HEK293 (cell line): ENCODE measurements around the gene TAS2R19.
"Not testable (repeated sequence)": the region's sequence is repeated elsewhere in the genome, so short reads cannot be mapped to it uniquely, and the experiment has no call there.

ENCODE experiments used
- CTCF ChIA-PET: fragments of 350-600 bp; formaldehyde crosslinking; extraction: SDS; loops from one replicate; lab custom pipeline; 2021; ENCODE audit warnings: antibody characterized with exemption; lab: Yijun Ruan, JAX
- POLR2A ChIA-PET: fragments of 300-600 bp; formaldehyde crosslinking; extraction: SDS; loops from one replicate; lab custom pipeline; 2020; ENCODE audit warnings: antibody characterized with exemption, inconsistent platforms; lab: Yijun Ruan, JAX
- H3K27ac ChIP-seq: fragments of 200-500 bp; sonication (Bioruptor generic); 2 replicates; pipeline ENCODE4 v1.5.1; 2014; ENCODE audit warnings: low read depth, low read length, control low read depth, inconsistent platforms; ENCODE audit errors: extremely low read depth
- H3K36me3 ChIP-seq, 2 experiments: fragments of 200-500 bp in 1 of 2; sonication (Bioruptor generic) in 1 of 2; 1 replicate in 1 of 2; 2 replicates in 1 of 2; pipeline ENCODE4 v1.5.1; 2014 to 2017; ENCODE audit warnings: inconsistent platforms in 2 of 2, low read length in 2 of 2; ENCODE audit not compliant: control insufficient read depth in 2 of 2, insufficient read depth in 1 of 2
- H3K4me1 ChIP-seq: fragments of 200-500 bp; sonication (Bioruptor generic); 2 replicates; pipeline ENCODE4 v1.5.1; 2014; ENCODE audit warnings: mild to moderate bottlenecking, low read length, inconsistent platforms; ENCODE audit not compliant: control insufficient read depth, insufficient read depth
- H3K4me3 ChIP-seq: 2 replicates; pipeline ENCODE4 v1.5.1; 2011; ENCODE audit warnings: low read depth, mild to moderate bottlenecking, control low read depth, low read length, moderate library complexity
- H3K9me3 ChIP-seq: fragments of 200-500 bp; sonication (Bioruptor generic); 2 replicates; pipeline ENCODE4 v1.5.1; 2014; ENCODE audit warnings: low read depth, low read length, inconsistent platforms; ENCODE audit not compliant: control insufficient read depth, insufficient read depth
- EGR2 ChIP-seq: fragments of 450-650 bp; formaldehyde crosslinking; IDR thresholded peaks from 2 replicates; pipeline ENCODE4 v1.5.1; 2016; ENCODE audit warnings: low read depth, missing biosample characterization, missing genetic modification characterization
- HOXD13 ChIP-seq: sonication (generic); formaldehyde crosslinking; IDR thresholded peaks from 2 replicates; pipeline ENCODE4 v1.8.0; 2022; ENCODE audit warnings: missing genetic modification reagents, borderline replicate concordance
- ZNF16 ChIP-seq: fragments of 450-650 bp; formaldehyde crosslinking; IDR thresholded peaks from 2 replicates; pipeline ENCODE4 v1.5.1; 2016; ENCODE audit warnings: low read depth, missing biosample characterization, missing genetic modification characterization
- ZNF214 ChIP-seq: fragments of 450-650 bp; formaldehyde crosslinking; IDR thresholded peaks from 2 replicates; pipeline ENCODE4 v1.5.1; 2017; ENCODE audit warnings: missing biosample characterization, mild to moderate bottlenecking, missing genetic modification characterization, borderline replicate concordance
- ZNF530 ChIP-seq: fragments of 450-650 bp; formaldehyde crosslinking; IDR thresholded peaks from 2 replicates; pipeline ENCODE4 v1.5.1; 2016; ENCODE audit warnings: low read depth, missing biosample characterization, missing genetic modification characterization
- ZNF670 ChIP-seq: fragments of 450-650 bp; formaldehyde crosslinking; IDR thresholded peaks from 2 replicates; pipeline ENCODE4 v1.5.1; 2016; ENCODE audit warnings: missing biosample characterization, missing genetic modification characterization, low read depth
- ZNF707 ChIP-seq: fragments of 450-650 bp; formaldehyde crosslinking; IDR thresholded peaks from 2 replicates; pipeline ENCODE4 v1.5.1; 2016; ENCODE audit warnings: missing biosample characterization, missing genetic modification characterization
- ZNF76 ChIP-seq: fragments of 450-650 bp; formaldehyde crosslinking; IDR thresholded peaks from 2 replicates; pipeline ENCODE4; 2016; ENCODE audit warnings: low read depth, missing biosample characterization, missing genetic modification characterization, borderline replicate concordance
- ZNF785 ChIP-seq: fragments of 450-650 bp; formaldehyde crosslinking; IDR thresholded peaks from 2 replicates; pipeline ENCODE4 v1.5.1; 2016; ENCODE audit warnings: missing biosample characterization, missing genetic modification characterization
- TF ChIP-seq, protein P1 (sequence below): fragments of 450-650 bp; formaldehyde crosslinking; IDR thresholded peaks from 2 replicates; pipeline ENCODE4 v1.5.1; 2017; ENCODE audit warnings: missing biosample characterization, missing genetic modification characterization
- TF ChIP-seq, protein P2 (sequence below): fragments of 450-650 bp; formaldehyde crosslinking; IDR thresholded peaks from 2 replicates; pipeline ENCODE4 v1.5.0; 2017; ENCODE audit warnings: missing biosample characterization, missing genetic modification characterization, borderline replicate concordance
- TF ChIP-seq, protein P3 (sequence below): fragments of 450-650 bp; formaldehyde crosslinking; conservative IDR thresholded peaks from 2 replicates; pipeline ENCODE4 v1.5.1; 2016; ENCODE audit warnings: low read depth, missing biosample characterization, missing genetic modification characterization
- TF ChIP-seq, protein P4 (sequence below): fragments of 450-650 bp; formaldehyde crosslinking; IDR thresholded peaks from 2 replicates; pipeline ENCODE4 v1.5.1; 2016; ENCODE audit warnings: missing biosample characterization, missing genetic modification characterization

TAS2R19 gene

DNA sequence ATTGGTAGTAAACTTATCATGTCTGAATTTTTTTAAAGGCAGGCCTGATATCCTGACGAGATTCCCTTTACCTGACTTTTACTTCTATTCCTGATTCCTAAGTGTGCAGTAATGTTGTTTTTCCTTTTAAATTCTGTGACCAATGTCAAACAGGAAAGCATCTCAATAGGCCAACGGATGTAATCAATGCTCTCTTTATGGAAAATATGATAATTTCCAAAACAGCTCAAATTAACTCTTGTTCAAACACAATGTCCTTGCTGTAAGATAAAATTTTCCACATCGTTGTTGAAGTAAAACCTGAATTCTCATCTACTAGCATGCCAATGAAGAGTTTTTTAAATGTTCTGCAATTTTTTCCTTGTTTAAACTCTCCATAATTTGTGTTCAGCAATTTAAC is 16.8 kb upstream of the TAS2R19 start (continued):
- TF ChIP-seq ZNF76 (tag by site-specific recombination): no peak

DNA sequence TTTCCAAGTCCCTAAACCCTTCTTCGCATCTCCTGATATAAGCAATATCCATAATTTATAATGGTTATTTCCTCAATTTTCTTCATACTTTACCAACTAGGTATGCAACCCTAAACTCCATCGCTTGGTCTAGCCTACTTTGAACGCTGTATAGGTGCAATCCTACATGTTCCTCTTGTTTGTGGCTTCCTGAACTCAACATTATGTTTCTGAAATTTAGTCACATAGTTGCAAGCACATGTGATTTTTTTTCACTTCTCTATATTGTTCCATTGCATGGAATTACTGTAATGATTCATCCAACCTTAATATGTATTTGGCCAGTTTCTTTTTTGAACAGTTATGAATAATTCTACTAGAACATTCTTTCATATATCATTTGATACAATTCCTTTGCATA is 11.5 kb upstream of the TAS2R19 start:
- POLR2A ChIA-PET, H3K27ac ChIP-seq, CTCF ChIA-PET, H3K4me3 ChIP-seq, H3K9me3 ChIP-seq, H3K4me1 ChIP-seq, H3K36me3 ChIP-seq: not testable (repeated sequence)

DNA sequence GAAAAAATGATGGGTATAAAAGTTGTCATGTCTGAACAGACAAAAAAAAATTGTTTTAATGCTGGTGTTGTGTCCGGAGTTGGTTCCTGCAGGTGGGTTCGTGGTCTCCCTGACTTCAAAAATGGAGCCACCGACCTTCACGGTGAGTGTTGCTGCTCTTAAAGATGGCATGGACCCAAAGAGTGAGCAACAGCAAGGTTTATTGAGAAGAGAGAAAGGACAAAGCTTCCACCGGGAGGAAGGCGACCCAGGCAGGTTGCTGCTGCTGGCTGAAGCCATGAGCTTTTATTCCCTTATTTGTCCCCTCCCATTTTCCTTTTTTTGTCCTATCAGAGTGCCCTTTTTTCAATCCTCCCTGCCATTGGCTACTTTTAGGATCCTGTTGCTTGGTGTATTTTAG is 8.9 kb upstream of the TAS2R19 start, which contains the start of gene TAS2R31:
TAS2R31 (minus strand) TSS at position 101 of the 400 bp plus-strand sequence; CDS start at position 29, 72 bp downstream.
- no peaks in the 10 kb centered on the region for H3K9me3 ChIP-seq
- TF ChIP-seq ZNF785 (tag by site-specific recombination) (no peak), ZNF707 (no peak)
- ChIA-PET POLR2A (no interaction called here), CTCF (interaction anchor here (0.6 to 0.8 kb wide), 2 partner anchors 109 to 1109 kb away, joined by 3 to 4 read pairs; no protein-coding TSS in a partner anchor)
- peaks cover 0 to 7% of the 10 kb centered on the region in 2 experiments; a peak in 1 of 3 replicates for H3K36me3 ChIP-seq
- H3K4me3 ChIP-seq: no peak within 1 kb of the TSS
- H3K4me1 ChIP-seq: no peaks in the 10 kb centered on the region
- no peak within 1 kb of the TSS for H3K27ac ChIP-seq

DNA sequence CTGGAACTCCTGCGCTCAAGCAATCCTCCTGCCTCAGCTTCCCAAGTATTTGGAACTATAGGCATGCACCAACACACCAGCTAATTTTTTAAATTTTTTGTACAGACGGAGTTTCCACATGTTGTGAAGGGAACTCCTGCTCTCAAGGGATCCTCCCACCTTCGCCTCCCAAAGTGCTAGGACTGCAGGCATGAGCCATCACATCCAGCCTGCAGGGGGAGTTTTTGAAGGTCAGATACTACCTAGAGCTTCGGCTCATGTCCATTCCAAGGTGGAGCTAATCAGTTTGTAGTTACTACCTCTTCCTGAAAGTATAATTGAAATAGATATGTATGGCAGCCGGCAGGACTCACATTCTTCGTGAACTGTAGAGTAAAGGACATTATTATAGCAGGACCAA is 3.7 kb upstream of the TAS2R19 start:
- Histone ChIP-seq H3K4me3 (no peak overlapping the region), H3K9me3 (no peaks in the 10 kb centered on the region), H3K36me3 (peaks cover 0 to 7% of the 10 kb centered on the region in 2 experiments; a peak in 2 of 3 replicates)
- ChIA-PET CTCF (interaction anchor here (0.8 kb wide), 1 partner anchor 117 kb away, joined by 3 read pairs; the partner anchor contains the start of gene TAS2R13), POLR2A (no interaction called here)
- TF ChIP-seq ZNF670 (tag by site-specific recombination): no peak
- TF ChIP-seq, protein P1, sequence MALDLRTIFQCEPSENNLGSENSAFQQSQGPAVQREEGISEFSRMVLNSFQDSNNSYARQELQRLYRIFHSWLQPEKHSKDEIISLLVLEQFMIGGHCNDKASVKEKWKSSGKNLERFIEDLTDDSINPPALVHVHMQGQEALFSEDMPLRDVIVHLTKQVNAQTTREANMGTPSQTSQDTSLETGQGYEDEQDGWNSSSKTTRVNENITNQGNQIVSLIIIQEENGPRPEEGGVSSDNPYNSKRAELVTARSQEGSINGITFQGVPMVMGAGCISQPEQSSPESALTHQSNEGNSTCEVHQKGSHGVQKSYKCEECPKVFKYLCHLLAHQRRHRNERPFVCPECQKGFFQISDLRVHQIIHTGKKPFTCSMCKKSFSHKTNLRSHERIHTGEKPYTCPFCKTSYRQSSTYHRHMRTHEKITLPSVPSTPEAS: no peak
- TF ChIP-seq, all 188 proteins: peak for 0
- Histone ChIP-seq H3K27ac (no peak overlapping the region), H3K4me1 (no peaks in the 10 kb centered on the region)

DNA sequence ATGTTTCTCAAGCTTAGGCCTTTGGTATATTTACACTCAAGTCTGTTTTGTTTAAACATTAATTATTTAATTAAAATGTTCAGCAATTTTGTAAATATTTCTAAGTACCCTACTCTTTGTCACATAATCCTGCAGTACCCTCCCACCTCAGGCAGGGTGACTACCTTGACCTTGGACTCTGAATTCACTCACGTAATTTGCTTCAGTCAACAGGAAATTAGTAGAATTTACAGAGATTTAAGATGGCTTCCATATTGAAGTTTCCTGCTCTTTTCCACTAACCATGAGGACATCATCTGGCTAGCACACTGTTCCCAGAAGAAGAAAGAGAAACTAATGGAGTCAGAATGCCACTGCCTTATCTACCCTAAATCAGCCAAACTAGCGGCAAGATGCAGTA is 967 bp upstream of the TAS2R19 start:
- H3K4me3 ChIP-seq: no peak overlapping the region
- POLR2A ChIA-PET: no interaction called here
- peaks cover 0 to 7% of the 10 kb centered on the region in 2 experiments; a peak in 2 of 3 replicates for H3K36me3 ChIP-seq
- no peak overlapping the region for H3K27ac ChIP-seq
- CTCF ChIA-PET: interaction anchor here (0.9 kb wide), 1 partner anchor 10 kb away, joined by 3 read pairs; no protein-coding TSS in a partner anchor
- H3K4me1 ChIP-seq: no peaks in the 10 kb centered on the region
- no peaks in the 10 kb centered on the region for H3K9me3 ChIP-seq
- TF ChIP-seq ZNF16 (tag by site-specific recombination): no peak
- TF ChIP-seq HOXD13 (CRISPR knock-in tag): no peak
- TF ChIP-seq, protein P2, sequence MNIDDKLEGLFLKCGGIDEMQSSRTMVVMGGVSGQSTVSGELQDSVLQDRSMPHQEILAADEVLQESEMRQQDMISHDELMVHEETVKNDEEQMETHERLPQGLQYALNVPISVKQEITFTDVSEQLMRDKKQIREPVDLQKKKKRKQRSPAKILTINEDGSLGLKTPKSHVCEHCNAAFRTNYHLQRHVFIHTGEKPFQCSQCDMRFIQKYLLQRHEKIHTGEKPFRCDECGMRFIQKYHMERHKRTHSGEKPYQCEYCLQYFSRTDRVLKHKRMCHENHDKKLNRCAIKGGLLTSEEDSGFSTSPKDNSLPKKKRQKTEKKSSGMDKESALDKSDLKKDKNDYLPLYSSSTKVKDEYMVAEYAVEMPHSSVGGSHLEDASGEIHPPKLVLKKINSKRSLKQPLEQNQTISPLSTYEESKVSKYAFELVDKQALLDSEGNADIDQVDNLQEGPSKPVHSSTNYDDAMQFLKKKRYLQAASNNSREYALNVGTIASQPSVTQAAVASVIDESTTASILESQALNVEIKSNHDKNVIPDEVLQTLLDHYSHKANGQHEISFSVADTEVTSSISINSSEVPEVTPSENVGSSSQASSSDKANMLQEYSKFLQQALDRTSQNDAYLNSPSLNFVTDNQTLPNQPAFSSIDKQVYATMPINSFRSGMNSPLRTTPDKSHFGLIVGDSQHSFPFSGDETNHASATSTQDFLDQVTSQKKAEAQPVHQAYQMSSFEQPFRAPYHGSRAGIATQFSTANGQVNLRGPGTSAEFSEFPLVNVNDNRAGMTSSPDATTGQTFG (tag by site-specific recombination): no peak
- TF ChIP-seq, protein P3, sequence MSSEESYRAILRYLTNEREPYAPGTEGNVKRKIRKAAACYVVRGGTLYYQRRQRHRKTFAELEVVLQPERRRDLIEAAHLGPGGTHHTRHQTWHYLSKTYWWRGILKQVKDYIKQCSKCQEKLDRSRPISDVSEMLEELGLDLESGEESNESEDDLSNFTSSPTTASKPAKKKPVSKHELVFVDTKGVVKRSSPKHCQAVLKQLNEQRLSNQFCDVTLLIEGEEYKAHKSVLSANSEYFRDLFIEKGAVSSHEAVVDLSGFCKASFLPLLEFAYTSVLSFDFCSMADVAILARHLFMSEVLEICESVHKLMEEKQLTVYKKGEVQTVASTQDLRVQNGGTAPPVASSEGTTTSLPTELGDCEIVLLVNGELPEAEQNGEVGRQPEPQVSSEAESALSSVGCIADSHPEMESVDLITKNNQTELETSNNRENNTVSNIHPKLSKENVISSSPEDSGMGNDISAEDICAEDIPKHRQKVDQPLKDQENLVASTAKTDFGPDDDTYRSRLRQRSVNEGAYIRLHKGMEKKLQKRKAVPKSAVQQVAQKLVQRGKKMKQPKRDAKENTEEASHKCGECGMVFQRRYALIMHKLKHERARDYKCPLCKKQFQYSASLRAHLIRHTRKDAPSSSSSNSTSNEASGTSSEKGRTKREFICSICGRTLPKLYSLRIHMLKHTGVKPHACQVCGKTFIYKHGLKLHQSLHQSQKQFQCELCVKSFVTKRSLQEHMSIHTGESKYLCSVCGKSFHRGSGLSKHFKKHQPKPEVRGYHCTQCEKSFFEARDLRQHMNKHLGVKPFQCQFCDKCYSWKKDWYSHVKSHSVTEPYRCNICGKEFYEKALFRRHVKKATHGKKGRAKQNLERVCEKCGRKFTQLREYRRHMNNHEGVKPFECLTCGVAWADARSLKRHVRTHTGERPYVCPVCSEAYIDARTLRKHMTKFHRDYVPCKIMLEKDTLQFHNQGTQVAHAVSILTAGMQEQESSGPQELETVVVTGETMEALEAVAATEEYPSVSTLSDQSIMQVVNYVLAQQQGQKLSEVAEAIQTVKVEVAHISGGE (tag by site-specific recombination): no peak
- no peak for TF ChIP-seq EGR2 (tag by site-specific recombination)
- TF ChIP-seq ZNF530: no peak
- no peak for TF ChIP-seq ZNF214 (tag by site-specific recombination)
- TF ChIP-seq, protein P4, sequence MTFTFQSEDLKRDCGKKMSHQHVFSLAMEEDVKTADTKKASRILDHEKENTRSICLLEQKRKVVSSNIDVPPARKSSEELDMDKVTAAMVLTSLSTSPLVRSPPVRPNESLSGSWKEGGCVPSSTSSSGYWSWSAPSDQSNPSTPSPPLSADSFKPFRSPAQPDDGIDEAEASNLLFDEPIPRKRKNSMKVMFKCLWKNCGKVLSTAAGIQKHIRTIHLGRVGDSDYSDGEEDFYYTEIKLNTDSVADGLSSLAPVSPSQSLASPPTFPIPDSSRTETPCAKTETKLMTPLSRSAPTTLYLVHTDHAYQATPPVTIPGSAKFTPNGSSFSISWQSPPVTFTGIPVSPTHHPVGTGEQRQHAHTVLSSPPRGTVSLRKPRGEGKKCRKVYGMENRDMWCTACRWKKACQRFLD (tag by site-specific recombination): no peak
